ENCODE results near the gene PPFIA3.

DNA sequence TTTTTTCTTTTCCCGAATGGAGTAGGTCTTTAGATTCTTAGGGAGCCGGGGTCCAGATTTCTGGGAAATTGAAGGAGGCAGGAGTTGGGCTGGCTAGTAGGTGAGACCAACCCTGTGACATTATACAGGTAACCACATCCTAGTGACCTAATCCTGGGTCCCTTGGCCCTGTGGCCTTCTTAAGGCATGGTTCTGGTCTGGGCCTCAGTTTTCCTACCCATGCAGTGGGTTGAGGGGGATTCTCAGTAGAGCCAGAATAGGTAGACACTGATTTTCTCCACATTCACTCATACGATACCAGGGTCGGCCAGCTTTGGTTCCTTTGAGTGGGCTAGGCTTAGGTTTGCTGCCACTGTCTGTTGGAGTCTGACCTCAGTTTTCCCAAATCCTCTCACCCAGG lies 7.2 kb downstream of the PPFIA3 start:
- no peak for TF ChIP-seq EZH2 (IDR thresholded peaks at IDR 0.05; ENCODE audit: borderline replicate concordance)
- TF ChIP-seq, protein P1, sequence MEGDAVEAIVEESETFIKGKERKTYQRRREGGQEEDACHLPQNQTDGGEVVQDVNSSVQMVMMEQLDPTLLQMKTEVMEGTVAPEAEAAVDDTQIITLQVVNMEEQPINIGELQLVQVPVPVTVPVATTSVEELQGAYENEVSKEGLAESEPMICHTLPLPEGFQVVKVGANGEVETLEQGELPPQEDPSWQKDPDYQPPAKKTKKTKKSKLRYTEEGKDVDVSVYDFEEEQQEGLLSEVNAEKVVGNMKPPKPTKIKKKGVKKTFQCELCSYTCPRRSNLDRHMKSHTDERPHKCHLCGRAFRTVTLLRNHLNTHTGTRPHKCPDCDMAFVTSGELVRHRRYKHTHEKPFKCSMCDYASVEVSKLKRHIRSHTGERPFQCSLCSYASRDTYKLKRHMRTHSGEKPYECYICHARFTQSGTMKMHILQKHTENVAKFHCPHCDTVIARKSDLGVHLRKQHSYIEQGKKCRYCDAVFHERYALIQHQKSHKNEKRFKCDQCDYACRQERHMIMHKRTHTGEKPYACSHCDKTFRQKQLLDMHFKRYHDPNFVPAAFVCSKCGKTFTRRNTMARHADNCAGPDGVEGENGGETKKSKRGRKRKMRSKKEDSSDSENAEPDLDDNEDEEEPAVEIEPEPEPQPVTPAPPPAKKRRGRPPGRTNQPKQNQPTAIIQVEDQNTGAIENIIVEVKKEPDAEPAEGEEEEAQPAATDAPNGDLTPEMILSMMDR (IDR thresholded peaks at IDR 0.05; ENCODE audit: poor library complexity): no peak
